PC-9 (cell line): ENCODE measurements around the gene CAB39L. TPM values are rescaled to one million over a fixed set of nuclear protein-coding genes. Genes with fewer than 3 reads are reported as not detected.
A peak's percentile ranks its signal among the peaks of the same experiment; 100 is the strongest.

Source experiments
- BruUV-seq: library from RNA; stranded (reverse); fragments of 400-500 nt; replicated peaks from 2 replicates; lab custom pipeline; 2021; lab: Mats Ljungman, UMichigan
- CTCF ChIA-PET: fragments of 300-600 bp; sonication (Branson Sonifier 250); formaldehyde crosslinking; loops from one replicate; lab custom pipeline; 2022; ENCODE audit warnings: antibody characterized with exemption; lab: Charles Lee
- POLR2A ChIA-PET: fragments of 300-600 bp; sonication (Branson Sonifier 250); formaldehyde crosslinking; loops from one replicate; lab custom pipeline; 2022; ENCODE audit warnings: antibody characterized with exemption; ENCODE audit not compliant: unreplicated experiment; lab: Charles Lee
- DNase-seq, 2 experiments: peaks; one replicate each; pipeline versions ENCODE4 v3.0.0 to v3.0.0-alpha.2; 2015 to 2022; ENCODE audit warnings: mixed read lengths in 1 of 2
- H2AFZ ChIP-seq: fragments of 200-600 bp; sonication (generic); 2 replicates; pipeline ENCODE4 v1.8.1; 2017; ENCODE audit warnings: antibody characterized with exemption
- H3F3A ChIP-seq: fragments of 200-600 bp; sonication (generic); 2 replicates; pipeline ENCODE4 v1.8.1; 2017; ENCODE audit warnings: antibody characterized with exemption, mild to moderate bottlenecking, low read depth; ENCODE audit not compliant: insufficient read depth
- H3K27ac ChIP-seq: fragments of 200-600 bp; sonication (generic); 2 replicates; pipeline ENCODE4 v1.6.1; 2016; ENCODE audit warnings: mixed run types
- H3K27me3 ChIP-seq: fragments of 200-600 bp; sonication (generic); 2 replicates; pipeline ENCODE4 v1.6.1; 2016; ENCODE audit warnings: low read depth, mixed run types; ENCODE audit not compliant: insufficient read depth
- H3K36me3 ChIP-seq: fragments of 200-600 bp; sonication (generic); 2 replicates; pipeline ENCODE4 v1.6.1; 2016; ENCODE audit warnings: low read depth, mixed run types
- H3K4me1 ChIP-seq: fragments of 200-600 bp; sonication (generic); replicated peaks from 2 replicates; pipeline ENCODE4 v1.6.1; 2016; ENCODE audit warnings: mixed run types; ENCODE audit not compliant: insufficient read depth
- H3K4me2 ChIP-seq: fragments of 200-600 bp; sonication (generic); 2 replicates; pipeline ENCODE4 v1.6.1; 2017; ENCODE audit warnings: mixed run types
- H3K4me3 ChIP-seq: fragments of 200-600 bp; sonication (generic); 2 replicates; pipeline ENCODE4 v1.6.1; 2016; ENCODE audit warnings: mixed run types
- H3K79me2 ChIP-seq: fragments of 200-600 bp; sonication (generic); 2 replicates; pipeline ENCODE4 v1.6.1; 2017; ENCODE audit warnings: low read depth, mixed run types
- H3K9me2 ChIP-seq: fragments of 200-600 bp; sonication (generic); 2 replicates; pipeline ENCODE4 v1.8.1; 2017; ENCODE audit warnings: mild to moderate bottlenecking; ENCODE audit not compliant: insufficient read depth
- H3K9me3 ChIP-seq: fragments of 200-600 bp; sonication (generic); 2 replicates; pipeline ENCODE4 v1.8.1; 2016; ENCODE audit warnings: low read depth; ENCODE audit not compliant: insufficient read depth
- H4K20me1 ChIP-seq: fragments of 200-600 bp; sonication (generic); 2 replicates; pipeline ENCODE4 v1.8.1; 2017; ENCODE audit not compliant: insufficient read depth
- EZH2 ChIP-seq: fragments of 200-600 bp; sonication (generic); IDR thresholded peaks from 2 replicates; pipeline ENCODE4 v1.8.0; 2017; ENCODE audit warnings: antibody characterized with exemption, low read depth
- intact Hi-C: fragments of 100-400 bp; cut with micrococcal nuclease; formaldehyde crosslinking; loops from one replicate; pipeline ENCODE4 v1.10.0; 2022; ENCODE audit not compliant: unreplicated experiment
- total RNA-seq: library from RNA; stranded (reverse); gene quantifications from 2 replicates; pipeline ENCODE4 v1.2.3, GENCODE V29; 2021
- TF ChIP-seq, protein P1 (sequence below): fragments of 200-600 bp; sonication (generic); conservative IDR thresholded peaks from 2 replicates; pipeline ENCODE4 v1.6.1; 2017; ENCODE audit warnings: mixed run types, antibody characterized with exemption, mild to moderate bottlenecking, moderate library complexity

CAB39L gene
- total RNA-seq, 1 experiment from 2014 or later, result 10.7 TPM

DNA sequence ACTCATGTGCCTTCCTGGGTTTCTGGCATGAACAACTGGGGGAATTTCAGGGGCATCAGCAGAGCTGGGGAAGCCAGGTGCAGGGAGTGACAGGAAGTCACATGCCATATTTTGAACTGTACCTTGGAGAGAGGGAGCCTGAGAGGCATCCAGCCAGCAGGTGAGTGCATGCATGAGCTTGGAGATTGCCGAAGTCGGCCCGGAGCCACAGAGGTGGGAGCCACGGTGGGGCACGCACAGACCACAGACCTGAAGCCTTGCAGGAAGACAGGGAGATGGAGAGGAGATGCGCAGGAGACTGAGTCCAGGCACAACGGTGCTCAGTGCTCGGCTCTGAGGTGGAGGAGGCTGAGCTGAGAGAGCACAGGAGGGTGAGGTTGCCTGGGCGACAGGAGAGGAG lies 141.0 kb downstream of the CAB39L start:
- H3K27me3 ChIP-seq, result no peaks in the 10 kb centered on the region
- no peak for TF ChIP-seq EZH2
- TF ChIP-seq, protein P1, sequence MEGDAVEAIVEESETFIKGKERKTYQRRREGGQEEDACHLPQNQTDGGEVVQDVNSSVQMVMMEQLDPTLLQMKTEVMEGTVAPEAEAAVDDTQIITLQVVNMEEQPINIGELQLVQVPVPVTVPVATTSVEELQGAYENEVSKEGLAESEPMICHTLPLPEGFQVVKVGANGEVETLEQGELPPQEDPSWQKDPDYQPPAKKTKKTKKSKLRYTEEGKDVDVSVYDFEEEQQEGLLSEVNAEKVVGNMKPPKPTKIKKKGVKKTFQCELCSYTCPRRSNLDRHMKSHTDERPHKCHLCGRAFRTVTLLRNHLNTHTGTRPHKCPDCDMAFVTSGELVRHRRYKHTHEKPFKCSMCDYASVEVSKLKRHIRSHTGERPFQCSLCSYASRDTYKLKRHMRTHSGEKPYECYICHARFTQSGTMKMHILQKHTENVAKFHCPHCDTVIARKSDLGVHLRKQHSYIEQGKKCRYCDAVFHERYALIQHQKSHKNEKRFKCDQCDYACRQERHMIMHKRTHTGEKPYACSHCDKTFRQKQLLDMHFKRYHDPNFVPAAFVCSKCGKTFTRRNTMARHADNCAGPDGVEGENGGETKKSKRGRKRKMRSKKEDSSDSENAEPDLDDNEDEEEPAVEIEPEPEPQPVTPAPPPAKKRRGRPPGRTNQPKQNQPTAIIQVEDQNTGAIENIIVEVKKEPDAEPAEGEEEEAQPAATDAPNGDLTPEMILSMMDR, result no peak
- no peak overlapping the region for H2AFZ ChIP-seq
- ChIA-PET CTCF (no interaction called here), POLR2A (no interaction called here)
- no peak overlapping the region for H3K27ac ChIP-seq
- H4K20me1 ChIP-seq, result no peaks in the 10 kb centered on the region
- BruUV-seq, result no TSS peak
- H3F3A ChIP-seq, result no peaks in the 10 kb centered on the region; the same call in 1 of the 2 replicates
- H3K9me3 ChIP-seq, result no peaks in the 10 kb centered on the region
- no peaks in the 10 kb centered on the region; the same call in 1 of the 2 replicates for H3K4me1 ChIP-seq
- no peak overlapping the region for H3K4me2 ChIP-seq
- H3K9me2 ChIP-seq, result no peaks in the 10 kb centered on the region
- H3K79me2 ChIP-seq, result no peaks in the 10 kb centered on the region
- no peaks in the 10 kb centered on the region for H3K36me3 ChIP-seq
- H3K4me3 ChIP-seq, result no peak overlapping the region
- DNase-seq, result no peak
- intact Hi-C loops, result loop anchor here (10.0 kb wide), 2 partner anchors 192 to 552 kb away; partner anchors contain the start of gene PHF11

DNA sequence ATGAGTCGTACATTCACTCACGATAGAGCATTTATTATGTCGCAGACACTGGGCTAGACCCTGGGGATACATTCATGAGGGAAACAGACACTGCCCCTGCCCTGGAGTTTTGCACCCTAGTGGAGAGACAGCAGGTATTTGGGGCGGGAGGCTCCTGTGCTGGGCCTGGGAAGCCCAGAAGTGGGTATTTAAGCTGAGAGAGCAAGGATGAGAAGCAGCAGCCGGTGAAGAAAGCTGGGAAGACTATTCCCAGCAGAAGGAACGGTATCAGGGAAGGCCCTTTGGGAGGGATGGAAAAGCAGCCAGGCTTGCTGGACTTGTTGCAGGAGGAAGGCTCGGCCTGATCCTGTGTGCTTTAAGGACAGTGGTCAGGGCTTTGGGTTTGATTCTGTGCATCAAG lies 141.6 kb downstream of the CAB39L start:
- Histone ChIP-seq H2AFZ (no peak overlapping the region), H3K27me3 (no peaks in the 10 kb centered on the region), H3K36me3 (no peaks in the 10 kb centered on the region), H3K4me2 (no peak overlapping the region), H3K27ac (no peak overlapping the region), H3K9me2 (no peaks in the 10 kb centered on the region), H3K4me1 (no peaks in the 10 kb centered on the region; the same call in 1 of the 2 replicates), H4K20me1 (no peaks in the 10 kb centered on the region), H3K4me3 (no peak overlapping the region), H3K9me3 (no peaks in the 10 kb centered on the region), H3F3A (no peaks in the 10 kb centered on the region; the same call in 1 of the 2 replicates), H3K79me2 (no peaks in the 10 kb centered on the region)
- intact Hi-C loops, result loop anchor here (10.0 kb wide), 2 partner anchors 193 to 553 kb away; partner anchors contain the start of gene PHF11
- ChIA-PET CTCF (no interaction called here), POLR2A (no interaction called here)
- BruUV-seq, result no TSS peak
- TF ChIP-seq, protein P1, result no peak
- no peak for TF ChIP-seq EZH2
- no peak for DNase-seq

DNA sequence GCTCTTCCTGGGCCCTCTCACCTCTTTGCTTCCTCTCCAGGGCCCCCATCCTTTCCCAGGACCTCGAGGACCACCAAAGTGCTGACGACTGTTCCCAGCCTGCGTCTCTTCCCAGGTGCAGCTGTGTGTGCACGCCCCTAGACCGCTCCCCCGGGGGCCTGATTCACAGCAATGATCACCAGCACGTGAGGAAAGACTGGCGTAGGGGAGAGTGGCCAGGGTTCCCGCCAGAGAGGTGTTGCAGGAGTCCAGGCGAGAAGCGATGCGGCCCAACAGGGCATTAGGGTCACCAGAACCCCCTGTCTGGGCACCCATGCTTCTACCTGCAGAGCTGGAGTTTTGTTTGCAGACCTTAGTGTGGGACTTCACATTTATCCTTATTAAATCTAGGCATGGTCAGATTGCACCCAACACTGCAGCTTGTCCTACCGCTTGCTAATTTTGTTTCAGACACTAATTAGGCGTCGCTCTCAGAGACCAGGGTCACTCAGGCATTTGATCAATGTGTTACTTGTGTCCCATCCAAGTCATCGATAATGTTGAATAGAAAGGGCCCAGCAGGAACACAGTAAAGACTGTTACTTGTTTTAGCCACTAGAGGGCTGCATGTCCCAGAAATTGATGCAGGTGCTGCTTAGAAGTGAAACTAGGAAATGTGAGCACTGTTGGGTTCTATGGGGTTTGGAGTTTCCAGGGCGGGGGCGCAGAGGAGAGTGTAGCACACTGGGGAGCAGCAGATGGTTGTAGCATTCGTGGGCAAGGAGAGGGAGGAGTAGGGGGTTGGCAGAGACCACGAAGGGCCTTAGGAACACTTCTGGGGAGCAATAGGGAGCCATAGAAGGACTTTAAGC lies 142.9 kb downstream of the CAB39L start:
- BruUV-seq, result no TSS peak
- ChIA-PET POLR2A (no interaction called here), CTCF (interaction anchor here (0.5 to 0.7 kb wide), 3 partner anchors 20 to 300 kb away, joined by 3 to 18 read pairs (median 4); no protein-coding TSS in a partner anchor)

More for the DNA sequence above, 142.9 kb downstream of the CAB39L start:
- TF ChIP-seq, protein P1, result peak; percentile 94
- TF ChIP-seq EZH2, result no peak
- intact Hi-C loops, result loop anchor here (1.0 to 10.0 kb wide), 4 partner anchors 136 to 554 kb away; partner anchors contain the start of gene PHF11
- no peaks in the 10 kb centered on the region for H3K79me2 ChIP-seq
- H3K9me2 ChIP-seq, result no peaks in the 10 kb centered on the region
- no peaks in the 10 kb centered on the region for H3K9me3 ChIP-seq
- 0 out of 2 replicates have a peak overlapping the region, but pooled peaks have one; percentile 45 for H2AFZ ChIP-seq
- peak; percentile 47 to 65 for DNase-seq
- H3F3A ChIP-seq, result no peaks in the 10 kb centered on the region; the same call in 1 of the 2 replicates
- no peaks in the 10 kb centered on the region for H3K36me3 ChIP-seq
- no peak overlapping the region; the same call in 1 of the 2 replicates for H3K4me3 ChIP-seq
- no peak overlapping the region for H3K27ac ChIP-seq
- H3K27me3 ChIP-seq, result no peaks in the 10 kb centered on the region
- H4K20me1 ChIP-seq, result no peaks in the 10 kb centered on the region
- H3K4me2 ChIP-seq, result peak overlapping the region; percentile 56
- H3K4me1 ChIP-seq, result no peaks in the 10 kb centered on the region; the same call in 1 of the 2 replicates
